B cell (primary cell): Measurements from ENCODE around the gene POC1B. TPM values are rescaled to one million over a fixed set of nuclear protein-coding genes. Genes with fewer than 3 reads are reported as not detected.

Source experiments
- ATAC-seq: fragments of 200-7000 bp; cut with Tn5 transposase; one replicate; pipeline ENCODE4 v1.10.0; 2021; ENCODE audit warnings: low read depth, mild to moderate bottlenecking, moderate number of reproducible peaks, moderate library complexity
- CTCF ChIA-PET: fragments of 350-600 bp; sonication (Branson Sonifier 250); formaldehyde crosslinking; loops from one replicate; lab custom pipeline; 2021; ENCODE audit warnings: antibody characterized with exemption, inconsistent platforms; lab: Charles Lee
- POLR2A ChIA-PET: fragments of 350-600 bp; sonication (Branson Sonifier 250); formaldehyde crosslinking; loops from one replicate; lab custom pipeline; 2021; ENCODE audit warnings: antibody characterized with exemption; lab: Charles Lee
- DNase-seq: peaks from one replicate; pipeline ENCODE4 v3.0.0; 2013
- H2AFZ ChIP-seq: 2 replicates; pipeline ENCODE4 v1.6.1; 2012; ENCODE audit warnings: mild to moderate bottlenecking, low read depth, low read length; ENCODE audit not compliant: insufficient read depth, poor library complexity, severe bottlenecking
- H3K27ac ChIP-seq, 2 donors: 1 replicate in 1 of 2; 2 replicates in 1 of 2; pipeline ENCODE4 v1.5.1; 2012 to 2013; ENCODE audit warnings: low read length in 2 of 2, mild to moderate bottlenecking in 2 of 2, moderate library complexity in 1 of 2
- H3K27me3 ChIP-seq, 4 experiments: fragments of 200-600 bp in 1 of 4; sonication (generic) in 1 of 4; replicated peaks in 1 of 4; 1 replicate in 2 of 4; 2 replicates in 2 of 4; pipeline versions ENCODE4 v1.6.1 to v1.7.0; 2013 to 2016; ENCODE audit warnings: low read length in 3 of 4, mild to moderate bottlenecking in 2 of 4, mixed read lengths in 1 of 4, moderate library complexity in 1 of 4; ENCODE audit not compliant: insufficient read depth in 4 of 4, control insufficient read depth in 3 of 4; ENCODE audit errors: control extremely low read depth in 1 of 4
- H3K36me3 ChIP-seq, 2 experiments: replicated peaks in 1 of 2; 1 replicate in 1 of 2; 2 replicates in 1 of 2; pipeline versions ENCODE4 v1.6.1 to v1.7.1; 2013; ENCODE audit warnings: low read length in 1 of 2; ENCODE audit not compliant: insufficient read depth in 2 of 2, control insufficient read depth in 1 of 2; ENCODE audit errors: control extremely low read depth in 1 of 2, extremely low read depth in 1 of 2
- H3K4me1 ChIP-seq, 2 donors: fragments of 200-600 bp in 1 of 2; sonication (generic) in 1 of 2; 1 replicate in 1 of 2; 2 replicates in 1 of 2; pipeline versions ENCODE4 v1.5.1 to v1.6.1; 2013 to 2017; ENCODE audit warnings: low read length in 2 of 2; ENCODE audit not compliant: control insufficient read depth in 2 of 2, insufficient read depth in 2 of 2
- H3K4me2 ChIP-seq: replicated peaks from 2 replicates; pipeline ENCODE3; 2012; ENCODE audit warnings: mild to moderate bottlenecking, low read depth, low read length; ENCODE audit not compliant: poor library complexity, severe bottlenecking
- H3K4me3 ChIP-seq, 5 experiments: fragments of 200-600 bp in 1 of 5; sonication (generic) in 1 of 5; 1 replicate in 3 of 5; 2 replicates in 2 of 5; pipeline versions ENCODE4 v1.5.1 to v1.7.0; 2011 to 2016; ENCODE audit warnings: low read length in 4 of 5, mild to moderate bottlenecking in 4 of 5, low read depth in 2 of 5, control low read depth in 1 of 5, moderate library complexity in 1 of 5; ENCODE audit not compliant: insufficient read depth in 1 of 5; ENCODE audit errors: control extremely low read depth in 1 of 5, extremely low read depth in 1 of 5
- H3K79me2 ChIP-seq: fragments of 200-600 bp; sonication (generic); one replicate; pipeline ENCODE4 v1.6.0; 2016; ENCODE audit warnings: low read length; ENCODE audit not compliant: control insufficient read depth, insufficient read depth
- H3K9ac ChIP-seq: fragments of 200-600 bp; sonication (generic); 2 replicates; pipeline ENCODE4 v1.6.1; 2017; ENCODE audit warnings: mild to moderate bottlenecking, low read length, moderate library complexity
- H3K9me3 ChIP-seq, 3 donors: one replicate each; pipeline versions ENCODE4 v1.6.1 to v1.7.1; 2013; ENCODE audit warnings: low read length in 2 of 3; ENCODE audit not compliant: control insufficient read depth in 2 of 3, insufficient read depth in 1 of 3; ENCODE audit errors: control extremely low read depth in 1 of 3
- H4K20me1 ChIP-seq: 2 replicates; pipeline ENCODE4 v1.6.0; 2012; ENCODE audit warnings: mild to moderate bottlenecking, low read length; ENCODE audit not compliant: insufficient read depth, control insufficient read depth, poor library complexity, severe bottlenecking
- H3K27ac Mint-ChIP-seq: one replicate; pipeline ENCODE4 v1.8.0; 2021; ENCODE audit warnings: mixed read lengths
- H3K27me3 Mint-ChIP-seq: one replicate; pipeline ENCODE4 v1.8.0; 2021; ENCODE audit warnings: mixed read lengths
- H3K4me1 Mint-ChIP-seq: one replicate; pipeline ENCODE4 v1.8.0; 2021; ENCODE audit warnings: mixed read lengths
- H3K4me3 Mint-ChIP-seq: one replicate; pipeline ENCODE4 v1.8.0; 2021; ENCODE audit warnings: mixed read lengths
- H3K9me3 Mint-ChIP-seq: one replicate; pipeline ENCODE4 v1.8.0; 2022; ENCODE audit warnings: mixed read lengths; ENCODE audit not compliant: insufficient read depth
- CTCF ChIP-seq: fragments of 200-600 bp; IDR thresholded peaks from one replicate; pipeline ENCODE4 v1.8.0; 2022; ENCODE audit warnings: antibody characterized with exemption, mild to moderate bottlenecking
- EZH2 ChIP-seq: IDR thresholded peaks from 2 replicates; pipeline ENCODE4 v1.6.1; 2012; ENCODE audit warnings: borderline replicate concordance, low read depth, mild to moderate bottlenecking, moderate library complexity, low read length; ENCODE audit not compliant: insufficient read depth, poor library complexity, severe bottlenecking
- WGBS: methylation state at CpG from one replicate; pipeline ENCODE4 v1.1.5; 2013; ENCODE audit warnings: missing lambda C conversion rate; ENCODE audit not compliant: insufficient coverage; 5-methylcytosine and 5-hydroxymethylcytosine counted together
- intact Hi-C: fragments of 100-400 bp; cut with micrococcal nuclease; formaldehyde crosslinking; loops from one replicate; pipeline ENCODE4 v1.10.0; 2022
- polyA plus RNA-seq: library from polyadenylated mRNA; depleted of rRNA; stranded (reverse); fragments of >200 nt; gene quantifications from 2 replicates; pipeline ENCODE4 v1.2.3, GENCODE V29; 2012
- total RNA-seq, 2 donors: library from RNA; stranded (reverse); fragments of 120-200 nt in 1 of 2; gene quantifications; 1 replicate in 1 of 2; 2 replicates in 1 of 2; pipeline versions ENCODE4 v1.2.3 to v1.2.4, GENCODE V29; 2013 to 2022

Gene POC1B
- total and polyA plus RNA-seq, 2 donors (not counting 1 experiment from before 2014, with no cell fraction given): 12.0 to 39.5 TPM

- Histone ChIP-seq H3K4me2 (no peak overlapping the region), H3K36me3 (peaks cover 3 to 9% of the 10 kb centered on the region in 2 experiments), H3K9ac (no peak overlapping the region), H3K27me3 (no peaks in the 10 kb centered on the region), H4K20me1 (no peaks in the 10 kb centered on the region), H3K9me3 (no peaks in the 10 kb centered on the region), H3K4me3 (no peak overlapping the region), H3K4me1 (peaks cover 5 to 7% of the 10 kb centered on the region in 2 donors), H3K79me2 (no peaks in the 10 kb centered on the region), H3K27ac (no peak overlapping the region), H2AFZ (no peak overlapping the region)
- DNase-seq: no peak
- TF ChIP-seq EZH2 (no peak), CTCF (no peak)
- Mint-ChIP-seq H3K9me3 (no peaks in the 10 kb centered on the region), H3K27ac (no peak overlapping the region), H3K4me1 (peaks cover 12% of the 10 kb centered on the region), H3K27me3 (no peaks in the 10 kb centered on the region), H3K4me3 (no peak overlapping the region)
- POLR2A ChIA-PET: no interaction called here
- intact Hi-C loops: no loop called here
- ATAC-seq: no peak
- 100% methylated on average over 1 of the region's 2 CpGs for WGBS
- CTCF ChIA-PET: interaction anchor here (0.6 kb wide), 1 partner anchor 35 kb away, joined by 4 read pairs; no protein-coding TSS in a partner anchor
Measured at GRCh38 chr12:89424846-89425245, 101.0 kb downstream of the POC1B start.

- Mint-ChIP-seq H3K4me1 (peaks cover 12% of the 10 kb centered on the region), H3K9me3 (no peaks in the 10 kb centered on the region), H3K27ac (no peak overlapping the region), H3K4me3 (no peak overlapping the region), H3K27me3 (no peaks in the 10 kb centered on the region)
- TF ChIP-seq EZH2: no peak
- TF ChIP-seq CTCF: no peak
- CTCF ChIA-PET: no interaction called here
- Histone ChIP-seq H4K20me1 (no peaks in the 10 kb centered on the region), H2AFZ (no peak overlapping the region), H3K4me1 (peaks cover 5 to 7% of the 10 kb centered on the region in 2 donors), H3K9me3 (no peaks in the 10 kb centered on the region), H3K79me2 (no peaks in the 10 kb centered on the region), H3K4me3 (no peak overlapping the region), H3K4me2 (no peak overlapping the region), H3K27me3 (no peaks in the 10 kb centered on the region), H3K36me3 (peaks cover 3 to 9% of the 10 kb centered on the region in 2 experiments), H3K9ac (no peak overlapping the region), H3K27ac (no peak overlapping the region)
- intact Hi-C loops: no loop called here
- ATAC-seq: no peak
- POLR2A ChIA-PET: no interaction called here
- DNase-seq: no peak
Measured at GRCh38 chr12:89424389-89424788, 101.5 kb downstream of the POC1B start.
